ENCODE data around the gene VCL.
"Not testable (repeated sequence)": the region's sequence is repeated elsewhere in the genome, so short reads cannot be mapped to it uniquely, and the experiment has no call there.

Gene VCL

DNA sequence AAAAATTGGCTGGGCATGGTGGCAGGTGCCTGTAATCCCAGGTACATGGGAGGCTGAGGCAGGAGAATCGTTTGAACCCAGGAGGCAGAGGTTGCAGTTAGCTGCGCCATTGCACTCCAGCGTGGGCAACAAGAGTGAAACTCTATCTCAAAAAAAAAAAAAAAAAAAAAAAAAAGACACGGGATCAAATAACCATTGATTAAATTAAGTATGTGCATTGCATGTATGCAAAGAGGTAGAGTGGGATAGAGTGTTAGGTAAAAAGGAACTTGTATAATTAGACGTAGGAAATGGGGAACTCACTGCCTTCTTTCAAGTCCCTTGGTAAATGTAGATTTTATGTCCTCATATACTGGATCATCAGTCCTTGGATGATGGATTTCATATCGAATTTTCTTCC lies 13.1 kb downstream of the VCL start:
- DNase-seq: no peak

DNA sequence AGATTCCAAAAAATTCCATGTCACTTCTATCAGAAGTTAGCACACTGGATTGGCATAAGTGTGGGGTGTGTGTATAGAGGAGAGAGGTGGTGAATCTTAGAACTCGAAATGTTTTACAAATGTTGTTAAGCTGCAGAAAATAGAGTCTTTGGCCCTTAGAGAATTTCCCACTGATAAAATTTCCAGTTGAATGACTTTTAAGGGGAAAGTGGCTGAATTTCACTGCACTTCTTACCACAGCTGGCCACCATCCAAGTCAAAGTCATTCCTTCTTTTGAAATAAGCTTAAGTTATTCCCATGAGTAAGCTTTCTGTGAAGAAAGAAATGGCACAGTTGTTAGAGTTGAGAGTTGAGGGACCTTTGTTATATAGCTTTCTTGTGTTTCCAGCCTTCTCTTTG lies 13.9 kb downstream of the VCL start:
- no peak for DNase-seq

DNA sequence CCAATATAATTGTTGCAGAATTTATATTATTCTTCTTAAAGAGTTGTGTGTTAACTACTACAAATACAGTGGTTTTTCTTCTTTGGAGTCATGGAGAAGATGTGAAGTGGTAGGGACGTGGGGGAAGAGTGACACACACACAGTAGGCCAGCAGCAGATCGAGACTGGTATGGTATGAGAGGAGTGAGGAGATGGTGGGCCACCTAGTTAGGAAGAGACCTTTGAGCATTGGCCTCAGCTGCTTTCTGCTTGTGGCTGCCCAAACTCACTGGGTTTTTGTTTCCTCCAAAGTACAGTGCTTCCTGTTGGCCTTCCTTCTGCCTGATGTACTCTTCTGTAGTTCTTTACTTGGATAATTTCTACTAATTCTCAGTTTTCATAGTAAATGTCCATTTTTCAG lies 14.6 kb downstream of the VCL start:
- DNase-seq: no peak

DNA sequence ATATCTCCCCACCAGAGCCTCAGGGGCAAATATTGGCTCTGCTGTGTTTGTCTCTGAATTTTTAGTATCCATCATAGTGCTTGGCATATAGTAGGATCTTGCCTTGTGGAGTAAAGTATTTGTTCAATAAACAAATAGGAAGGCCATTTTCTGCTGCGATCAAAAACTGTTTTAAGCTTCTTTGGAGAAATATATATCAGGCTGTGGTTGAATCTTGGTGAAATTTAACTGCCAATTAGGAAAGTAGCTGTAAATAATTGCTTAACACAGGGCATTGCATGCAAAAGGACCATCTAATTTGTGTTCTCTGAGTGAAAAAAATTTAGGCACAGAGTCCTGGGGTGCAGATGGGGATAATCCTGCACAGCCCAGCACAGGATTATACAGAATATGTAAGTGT lies 15.1 kb downstream of the VCL start:
- no peak for DNase-seq

DNA sequence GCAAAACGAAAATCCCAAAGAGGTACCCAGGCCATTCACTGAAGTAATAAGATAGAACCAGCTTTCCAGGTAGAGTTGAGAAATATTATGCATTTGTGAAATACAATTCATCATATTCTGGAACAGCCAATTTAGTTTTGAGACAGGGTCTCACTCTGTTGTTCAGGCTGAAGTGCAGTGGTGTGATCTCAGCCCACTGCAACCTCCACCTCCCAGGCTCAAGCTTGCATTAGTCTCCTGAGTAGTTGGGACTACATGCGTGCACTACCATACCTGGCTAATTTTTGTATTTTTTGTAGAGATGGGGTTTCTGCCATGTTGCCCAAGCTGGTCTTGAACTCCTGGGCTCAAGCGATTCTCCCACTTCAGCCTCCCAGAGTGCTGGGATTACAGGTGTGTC lies 16.7 kb downstream of the VCL start:
- not testable (repeated sequence) for DNase-seq

DNA sequence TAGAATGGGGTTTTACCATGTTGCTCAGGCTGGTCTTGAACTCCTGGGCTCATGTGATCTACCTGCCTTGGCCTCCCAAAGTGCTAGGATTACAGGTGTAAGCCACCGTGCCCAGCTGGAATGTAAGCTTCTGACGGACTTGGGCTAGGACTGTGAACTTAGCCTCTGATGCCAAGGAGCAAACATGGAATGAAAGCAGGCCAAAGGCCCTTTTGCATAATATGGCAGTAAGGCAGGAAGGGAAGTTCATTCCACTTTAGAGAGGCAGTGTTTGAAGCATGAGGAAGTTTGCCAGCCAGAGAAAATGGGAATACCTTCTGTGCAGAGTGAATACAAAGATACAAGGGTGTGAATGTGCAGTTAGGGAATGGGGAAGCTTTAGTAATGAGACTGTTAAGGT lies 20.3 kb downstream of the VCL start:
- DNase-seq: no peak

DNA sequence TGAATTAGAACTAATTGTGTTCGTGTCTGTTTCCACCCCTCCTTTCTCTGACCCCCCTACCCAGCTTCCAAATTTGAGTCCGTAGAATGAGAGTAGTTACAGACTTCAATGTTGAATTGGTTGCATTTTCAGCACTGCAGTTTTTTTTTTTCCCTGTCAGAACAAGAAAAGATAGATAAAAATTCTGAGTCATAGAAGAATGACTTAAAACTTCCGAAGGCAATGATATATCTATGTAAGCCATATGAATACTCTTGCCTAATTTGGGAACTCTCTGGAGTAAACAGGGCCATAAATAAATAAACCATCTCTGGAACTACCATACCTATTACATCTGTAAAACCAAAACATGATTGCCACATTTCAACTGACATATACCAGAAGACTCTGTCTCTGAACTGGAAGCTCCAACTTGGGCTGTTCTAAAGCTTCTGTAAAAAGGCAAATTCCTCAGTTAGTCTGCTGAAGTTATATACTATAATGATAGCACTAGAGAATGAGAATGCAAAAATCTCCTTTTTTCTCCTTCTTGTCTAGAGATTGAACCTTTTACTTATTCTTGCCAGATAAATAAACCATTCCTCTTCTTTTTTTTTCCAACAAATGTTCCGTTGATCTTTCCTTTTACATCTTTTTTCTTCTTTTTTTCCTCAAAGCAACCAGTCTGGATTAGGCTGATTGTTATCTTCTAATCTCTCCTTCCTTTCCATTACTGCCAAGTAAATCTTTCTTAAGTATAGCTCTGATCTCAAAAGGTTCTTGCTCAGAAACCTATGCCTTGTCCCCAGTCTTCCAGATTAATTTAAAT lies 23.5 kb downstream of the VCL start:
- DNase-seq: no peak

DNA sequence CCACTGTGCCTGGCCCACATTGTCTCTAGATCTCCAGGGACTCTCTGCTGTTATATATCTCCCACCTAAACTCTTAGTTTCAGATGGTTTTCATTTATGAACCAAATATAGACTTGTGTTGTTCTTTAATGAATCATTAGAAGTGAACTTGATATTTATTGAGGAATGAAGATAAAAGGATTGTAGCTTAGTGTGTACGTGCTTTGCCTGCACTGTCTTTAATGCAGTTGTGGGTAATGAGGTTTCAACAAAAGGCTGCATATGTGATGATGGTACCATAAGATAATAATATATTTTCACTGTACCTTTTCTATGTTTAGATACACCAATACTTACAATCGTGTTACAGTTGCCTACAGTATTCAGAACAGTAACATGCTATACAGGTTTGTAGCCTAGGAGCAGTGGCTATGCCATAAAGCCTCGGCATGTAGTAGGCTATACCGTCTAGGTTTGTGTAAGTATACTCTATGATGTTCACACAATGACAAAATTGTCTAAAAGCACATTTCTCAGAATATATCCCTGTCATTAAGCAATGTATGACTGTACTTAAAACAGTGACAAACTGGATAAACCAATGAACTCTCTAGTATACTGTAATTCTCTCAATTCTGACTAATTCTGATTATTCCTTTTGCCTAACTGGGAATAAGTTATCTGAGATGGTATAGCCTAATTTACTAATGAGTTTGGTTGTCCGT lies 25.2 kb downstream of the VCL start:
- DNase-seq: no peak

DNA sequence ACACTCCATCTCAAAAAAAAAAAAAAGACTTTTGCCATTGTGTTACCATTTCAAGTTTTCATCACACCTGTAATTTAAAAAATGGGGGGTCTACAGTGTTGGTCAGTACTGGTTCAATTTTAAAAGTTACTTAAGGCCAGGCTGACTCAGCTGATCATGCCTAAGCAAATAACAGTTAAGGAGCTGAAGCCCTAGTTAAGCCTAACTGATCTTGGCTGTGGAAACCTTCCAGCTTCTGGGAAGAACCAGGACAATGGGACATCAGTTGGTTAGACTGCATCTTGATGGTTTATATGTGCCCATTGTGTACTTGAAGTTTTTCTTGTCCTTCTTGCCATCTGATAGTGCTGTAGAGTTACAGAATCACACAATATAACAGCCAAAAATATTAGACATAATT lies 26.7 kb downstream of the VCL start:
- no peak for DNase-seq

DNA sequence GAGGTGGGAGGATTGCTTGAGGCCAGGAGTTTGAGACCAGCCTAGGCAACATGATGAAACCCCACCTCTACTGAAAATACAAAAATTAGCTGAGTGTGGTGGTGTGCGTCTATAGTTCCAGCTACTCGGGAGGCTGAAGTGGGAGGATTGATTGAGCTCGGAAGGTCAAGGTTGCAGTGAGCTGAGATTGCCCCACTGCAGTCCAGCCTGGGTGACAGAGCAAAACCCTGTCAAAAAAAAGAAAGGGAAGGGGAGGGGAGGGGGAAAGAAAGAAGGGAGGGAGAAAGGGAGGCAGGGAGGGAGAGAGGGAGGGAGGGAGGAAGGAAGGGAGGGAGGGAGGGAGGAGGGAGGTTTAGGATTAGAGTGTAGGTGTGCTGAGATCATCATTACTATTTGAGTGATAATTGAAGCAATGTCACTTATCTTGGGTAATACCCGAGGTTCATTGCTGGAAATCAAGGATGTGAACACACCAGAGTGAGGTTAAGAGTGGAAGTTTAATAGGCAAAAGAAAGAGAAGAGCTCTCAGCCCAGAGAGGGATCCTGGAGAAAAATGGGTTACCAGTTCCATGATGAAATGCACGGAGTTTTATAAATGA lies 27.6 kb downstream of the VCL start:
- no peak for DNase-seq

DNA sequence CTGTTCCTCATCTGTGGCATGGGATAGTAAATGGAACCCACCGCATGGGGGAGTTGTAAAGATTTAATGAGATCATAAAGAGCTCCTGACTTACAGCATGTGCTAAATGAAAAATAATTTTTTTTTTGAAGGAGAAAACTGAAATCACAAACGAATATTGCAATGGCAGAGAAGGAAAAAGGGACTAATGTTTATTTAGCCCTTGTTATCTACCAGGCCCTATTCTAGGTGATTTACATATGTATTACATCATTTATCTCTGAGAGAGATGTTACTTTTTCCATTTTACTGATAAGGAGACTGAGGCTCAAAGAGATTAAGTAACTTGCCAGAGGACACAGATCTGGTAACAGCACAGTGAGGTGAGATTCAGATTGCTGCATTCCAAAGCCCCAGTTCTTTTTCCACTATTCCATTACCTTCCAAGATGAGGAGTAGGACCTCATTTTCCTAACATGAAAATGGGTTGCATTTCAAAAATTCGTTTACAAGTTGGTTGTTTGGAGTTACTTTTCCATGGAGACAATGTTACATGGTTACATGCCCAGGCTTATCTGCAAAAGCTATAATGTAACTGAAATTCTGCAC lies 28.6 kb downstream of the VCL start:
- no peak for DNase-seq

DNA sequence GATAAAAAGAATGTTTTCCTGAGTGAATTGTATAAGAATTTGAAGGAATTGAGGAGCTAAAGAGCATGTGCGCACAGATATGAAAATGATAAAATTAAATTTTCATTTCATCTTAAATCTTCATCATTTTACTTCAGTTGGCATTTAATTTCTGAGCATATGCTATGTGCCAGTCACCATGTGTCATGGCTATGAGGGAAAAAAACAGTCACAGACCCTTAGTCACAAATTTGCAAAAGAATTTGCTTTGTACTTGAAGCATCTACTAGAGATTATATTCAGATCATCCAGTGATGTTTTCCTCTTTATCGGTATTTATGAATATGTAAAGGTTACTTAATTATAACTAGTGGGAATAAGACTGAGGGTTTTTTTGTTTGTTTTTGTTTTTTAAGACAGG lies 29.8 kb downstream of the VCL start:
- no peak for DNase-seq

DNA sequence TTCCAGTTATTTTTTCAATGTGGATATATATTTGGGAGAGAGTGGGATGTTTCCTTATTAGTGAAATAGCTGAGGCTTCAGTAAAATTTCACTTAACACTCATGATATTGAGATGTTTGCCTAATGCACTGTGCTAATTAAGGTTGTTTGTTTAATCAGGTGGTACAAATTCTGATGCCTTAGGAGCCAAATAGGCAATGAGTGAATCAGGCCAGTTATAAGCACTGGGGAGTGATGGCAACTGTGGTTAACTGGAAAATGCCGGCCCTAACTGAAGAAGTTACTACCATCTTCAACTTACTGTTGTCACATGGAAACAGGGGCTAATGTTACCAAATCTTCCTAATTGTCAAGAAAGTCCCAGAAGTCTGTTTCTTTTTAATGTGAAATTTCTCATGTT lies 32.0 kb downstream of the VCL start:
- no peak for DNase-seq

DNA sequence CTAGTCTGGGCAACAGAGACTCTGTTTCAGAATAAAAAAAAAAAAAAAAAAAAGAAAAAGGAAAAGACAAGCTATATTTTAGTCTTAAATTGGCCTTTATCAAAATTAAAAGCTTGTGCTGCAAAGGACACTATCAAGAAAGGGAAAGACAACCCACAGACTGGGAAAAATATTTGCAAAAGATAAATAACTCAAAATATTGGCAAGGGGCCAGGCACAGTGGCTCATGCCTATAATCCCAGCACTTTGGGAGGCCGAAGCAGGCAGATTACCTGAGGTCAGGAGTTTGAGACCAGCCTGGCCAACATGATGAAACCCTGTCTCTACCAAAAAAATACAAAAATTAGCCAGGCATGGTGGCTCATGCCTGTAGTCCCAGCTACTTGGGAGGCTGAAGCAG lies 34.3 kb downstream of the VCL start:
- not testable (repeated sequence) for DNase-seq

DNA sequence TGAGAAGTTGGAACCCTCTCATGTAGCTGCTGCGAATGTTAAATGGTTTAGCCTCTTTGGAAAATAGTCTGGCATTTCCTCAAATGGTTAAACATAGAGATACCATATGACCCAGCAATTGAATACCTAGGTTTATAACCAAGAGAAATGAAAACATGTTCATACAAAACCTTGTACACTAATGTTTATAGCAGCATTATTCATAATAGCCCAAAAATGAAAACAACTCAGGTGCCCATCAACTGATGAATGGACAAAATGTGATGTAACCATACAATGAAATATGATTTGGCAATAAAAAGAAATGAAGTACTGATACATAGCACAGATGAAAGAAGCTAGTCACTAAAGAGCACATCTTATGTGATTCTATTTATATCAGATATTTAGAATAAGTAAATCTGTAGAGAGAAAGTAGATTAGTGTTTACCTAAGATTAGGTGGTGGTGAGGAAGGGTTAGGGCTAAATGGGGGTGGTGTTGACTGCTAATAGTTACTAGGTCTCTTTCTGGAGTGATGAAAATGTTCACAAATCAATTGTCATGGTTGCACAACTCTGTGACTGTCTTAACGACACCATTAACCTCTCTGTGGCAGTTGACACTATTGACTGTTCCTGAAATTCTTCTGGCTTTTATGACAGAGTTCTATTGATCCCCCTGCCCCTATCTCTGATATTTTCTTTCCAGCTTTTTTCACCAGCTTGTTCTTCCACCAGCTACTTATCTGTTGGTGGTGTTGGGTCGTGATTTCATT lies 35.2 kb downstream of the VCL start:
- DNase-seq: no peak

DNA sequence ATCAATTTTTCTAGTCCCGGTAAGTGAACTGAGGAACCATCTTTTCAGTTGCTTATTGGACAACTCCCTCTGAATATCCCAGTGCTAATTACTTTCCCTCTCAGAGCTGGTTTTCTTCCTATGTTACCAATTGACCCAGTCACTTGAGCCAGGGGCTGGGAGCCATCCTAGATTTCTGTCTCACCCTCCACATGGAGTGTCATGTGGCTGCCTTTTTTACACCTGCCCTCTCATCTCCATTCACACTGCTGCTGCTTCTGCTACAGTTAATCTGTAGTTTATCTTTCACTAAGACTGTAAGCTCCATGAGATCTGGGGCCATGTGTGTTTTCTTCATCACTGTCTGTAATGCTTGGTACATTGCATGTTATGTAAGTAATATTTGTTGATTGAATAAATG lies 35.8 kb downstream of the VCL start:
- DNase-seq: no peak

DNA sequence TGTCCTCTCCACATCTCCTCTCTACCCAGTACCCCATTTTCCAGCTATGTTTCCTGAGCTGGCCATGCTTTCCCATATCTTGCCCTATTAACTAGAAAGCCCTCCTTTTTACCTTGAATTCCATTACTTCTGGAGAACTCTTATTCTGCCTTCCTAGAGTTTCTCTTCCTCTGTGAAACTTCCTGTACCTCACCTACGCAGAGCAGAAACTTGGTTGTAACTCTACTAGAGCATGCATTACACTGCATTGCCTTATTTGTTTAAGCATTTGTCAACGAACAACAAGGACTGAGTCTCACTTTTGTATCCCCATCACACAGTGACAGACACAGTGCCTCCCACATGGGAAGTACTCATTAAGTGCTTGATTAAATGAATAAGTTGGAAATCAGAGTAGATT lies 36.4 kb downstream of the VCL start:
- DNase-seq: no peak

DNA sequence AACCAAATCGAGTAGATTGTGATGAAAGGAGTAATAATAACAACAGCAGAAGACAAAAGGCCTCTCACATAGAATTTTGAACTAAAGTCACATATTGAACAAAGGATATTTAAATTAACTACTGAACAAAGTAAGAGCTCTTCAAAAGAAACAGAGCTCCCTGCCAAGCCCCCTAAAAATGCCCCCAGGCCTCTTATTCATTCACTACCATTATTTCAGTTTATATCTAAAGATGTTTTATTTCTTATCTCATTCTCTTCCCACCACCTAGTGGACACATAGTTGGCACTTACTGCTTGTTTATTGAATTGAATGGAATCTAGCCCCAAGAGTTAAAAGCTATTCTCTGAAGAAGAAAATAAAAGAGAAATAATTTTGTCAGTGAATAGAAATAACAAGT lies 37.4 kb downstream of the VCL start:
- DNase-seq: no peak

DNA sequence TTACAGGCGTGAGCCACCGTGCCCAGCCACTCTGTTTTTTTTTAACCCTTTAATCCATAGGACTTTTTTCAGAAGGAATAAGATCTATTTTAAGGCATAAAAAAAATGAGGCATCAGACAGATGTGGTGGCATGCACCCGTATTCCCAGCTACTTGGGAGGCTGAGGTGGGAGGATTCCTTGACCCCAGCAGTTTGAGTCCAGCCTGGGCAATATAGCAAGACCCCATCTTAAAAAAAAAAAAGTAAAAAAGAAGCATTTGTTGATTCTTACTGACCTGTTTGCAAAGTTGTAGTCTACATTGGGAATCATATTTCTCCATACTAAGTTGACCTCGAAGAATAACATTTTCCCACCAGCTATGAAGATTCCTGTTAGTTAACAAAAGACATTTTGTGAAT lies 38.6 kb downstream of the VCL start:
- no peak for DNase-seq

DNA sequence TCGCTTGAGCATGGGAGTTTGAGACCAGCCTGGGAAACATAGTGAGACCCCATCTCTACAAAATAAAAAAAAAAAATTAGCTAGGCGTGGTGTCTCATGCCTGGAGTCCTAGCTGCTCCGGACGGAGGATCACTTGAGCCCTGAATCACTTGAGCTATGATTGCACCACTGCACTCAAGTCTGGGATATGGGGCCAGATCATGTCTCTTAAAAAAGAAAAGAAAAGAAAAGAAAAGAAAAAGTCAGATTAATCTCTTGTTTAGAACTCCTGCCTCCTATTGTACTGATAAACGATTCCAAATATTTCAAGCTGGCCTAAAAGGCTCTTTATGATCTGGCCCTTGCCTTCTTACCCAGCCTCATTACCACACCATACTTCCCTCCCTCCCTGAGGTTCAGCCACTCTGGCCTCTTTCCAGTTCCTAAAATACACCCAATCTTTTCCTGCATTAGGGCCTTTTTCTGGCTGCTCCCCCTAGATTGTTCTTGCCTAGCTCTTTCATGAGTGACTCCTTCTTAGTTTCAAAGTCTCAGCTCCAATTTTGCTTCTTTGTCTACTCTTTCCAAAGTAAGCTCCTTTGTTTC lies 41.7 kb downstream of the VCL start:
- DNase-seq: peak; percentile 40

DNA sequence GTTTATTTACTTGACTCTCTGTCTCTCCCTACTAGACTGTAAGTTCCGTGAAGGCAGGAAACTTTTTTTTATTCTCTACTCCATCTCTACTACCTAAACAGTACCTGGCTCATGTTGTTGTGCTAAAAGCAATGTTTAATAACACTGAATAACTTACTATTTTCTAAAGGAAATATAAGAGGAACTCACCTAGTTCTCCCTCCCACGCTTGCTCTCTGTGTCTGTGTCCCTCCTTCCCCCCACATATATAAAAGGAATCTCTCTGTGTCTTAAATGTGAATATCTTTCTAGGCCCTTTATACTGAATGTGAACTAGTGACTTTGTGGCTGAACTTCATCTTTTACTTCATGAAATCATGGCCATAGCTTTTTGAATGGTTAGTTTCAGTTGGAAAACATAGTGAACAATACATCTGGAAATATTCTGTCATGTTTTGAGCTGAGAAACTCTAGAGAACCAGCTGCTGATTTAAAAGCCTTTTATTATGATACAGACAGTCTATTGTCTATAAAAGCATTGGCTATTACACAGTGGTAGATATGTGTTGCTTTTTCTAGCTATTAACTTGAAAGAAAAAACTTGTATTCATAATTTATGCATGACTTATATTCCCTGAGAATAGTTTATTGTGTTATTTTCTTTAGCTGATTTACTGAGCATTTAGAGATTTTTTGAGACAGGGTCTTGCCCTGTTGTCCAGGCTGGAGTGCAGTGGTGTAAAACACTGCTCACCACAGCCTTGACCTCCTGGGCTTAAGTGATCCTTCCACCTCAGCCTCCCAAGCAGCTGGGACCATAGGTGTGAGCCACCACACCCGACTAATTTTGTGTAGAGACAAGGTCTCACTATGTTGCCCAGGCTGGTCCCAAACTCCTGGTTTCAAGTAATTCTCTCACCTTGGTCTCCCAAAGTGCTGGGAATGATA lies 42.5 kb downstream of the VCL start:
- no peak for DNase-seq

DNA sequence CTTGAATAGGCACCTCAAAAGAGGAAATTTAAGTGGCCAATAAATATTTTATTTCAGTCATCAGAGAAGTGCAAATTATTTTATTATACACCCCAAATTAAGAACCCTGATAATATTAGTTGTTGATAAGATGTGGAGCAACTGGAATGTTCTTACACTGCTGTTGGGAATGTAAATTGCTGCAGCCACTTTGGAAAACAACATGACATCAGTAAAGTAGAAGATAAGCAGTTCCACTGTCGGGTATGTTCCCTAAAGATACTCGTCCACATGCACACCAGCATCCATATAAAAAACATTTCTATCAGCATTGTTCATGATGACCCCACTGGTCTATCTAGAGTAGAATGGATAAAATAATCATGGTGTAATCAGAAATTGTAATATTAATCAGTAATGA lies 46.5 kb downstream of the VCL start:
- no peak for DNase-seq
